GM23338 (cell line): Measurements from ENCODE around the gene C11orf71. TPM values are rescaled to one million over a fixed set of nuclear protein-coding genes. Genes with fewer than 3 reads are reported as not detected.

ENCODE experiments used
- ATAC-seq: fragments of 200-7000 bp; cut with Tn5 transposase; 3 replicates; pipeline ENCODE4 v1.9.1; 2020
- DNase-seq: peaks from one replicate; pipeline ENCODE4 v3.0.0-alpha.2; 2015; ENCODE audit warnings: low spot score
- H2AFZ ChIP-seq: fragments of 200-600 bp; sonication (generic); 2 replicates; pipeline ENCODE4 v1.8.0; 2016; ENCODE audit warnings: antibody characterized with exemption, mild to moderate bottlenecking, moderate library complexity
- H3F3A ChIP-seq: fragments of 200-600 bp; sonication (generic); replicated peaks from 2 replicates; pipeline ENCODE4 v1.8.0; 2017; ENCODE audit warnings: antibody characterized with exemption, mixed run types, low read depth
- H3K27ac ChIP-seq: fragments of 200-600 bp; sonication (generic); 2 replicates; pipeline ENCODE4 v1.6.1; 2016; ENCODE audit warnings: low read depth
- H3K27me3 ChIP-seq: fragments of 200-600 bp; sonication (generic); 2 replicates; pipeline ENCODE4 v1.8.0; 2016; ENCODE audit warnings: mild to moderate bottlenecking, mixed run types, moderate library complexity; ENCODE audit not compliant: insufficient read depth
- H3K36me3 ChIP-seq: fragments of 200-600 bp; sonication (generic); 2 replicates; pipeline ENCODE4 v1.8.0; 2016; ENCODE audit warnings: mild to moderate bottlenecking; ENCODE audit not compliant: insufficient read depth
- H3K4me1 ChIP-seq: fragments of 200-600 bp; sonication (generic); 2 replicates; pipeline ENCODE4 v1.8.0; 2016; ENCODE audit warnings: mild to moderate bottlenecking, moderate library complexity; ENCODE audit not compliant: insufficient read depth
- H3K4me2 ChIP-seq: fragments of 200-600 bp; sonication (generic); 2 replicates; pipeline ENCODE4 v1.7.1; 2017; ENCODE audit warnings: mixed run types
- H3K4me3 ChIP-seq: fragments of 200-600 bp; sonication (generic); 2 replicates; pipeline ENCODE4 v1.6.1; 2016; ENCODE audit warnings: mixed run types
- H3K79me2 ChIP-seq: fragments of 200-600 bp; sonication (generic); replicated peaks from 2 replicates; pipeline ENCODE4 v1.8.0; 2017; ENCODE audit warnings: mild to moderate bottlenecking; ENCODE audit not compliant: insufficient read depth
- H3K9me2 ChIP-seq: fragments of 200-600 bp; sonication (generic); 2 replicates; pipeline ENCODE4 v1.8.0; 2017; ENCODE audit not compliant: insufficient read depth
- H4K20me1 ChIP-seq: fragments of 200-600 bp; sonication (generic); replicated peaks from 2 replicates; pipeline ENCODE4 v1.8.0; 2017; ENCODE audit warnings: mild to moderate bottlenecking; ENCODE audit not compliant: insufficient read depth
- H3K27ac Mint-ChIP-seq: 2 replicates; pipeline ENCODE4 v1.8.0; 2020; ENCODE audit warnings: inconsistent platforms, mild to moderate bottlenecking, moderate library complexity, mixed read lengths
- H3K27me3 Mint-ChIP-seq: 3 replicates; pipeline ENCODE4 v1.8.0; 2022; ENCODE audit warnings: low read depth, mild to moderate bottlenecking, moderate library complexity, mixed read lengths, inconsistent platforms; ENCODE audit not compliant: insufficient read depth, poor library complexity
- H3K36me3 Mint-ChIP-seq: 3 replicates; pipeline ENCODE4 v1.8.0; 2021; ENCODE audit warnings: low read depth, mild to moderate bottlenecking, inconsistent platforms, moderate library complexity, mixed read lengths
- H3K4me1 Mint-ChIP-seq: 3 replicates; pipeline ENCODE4 v1.8.0; 2020; ENCODE audit warnings: mild to moderate bottlenecking, inconsistent platforms, mixed read lengths
- H3K4me3 Mint-ChIP-seq: 3 replicates; pipeline ENCODE4 v1.8.0; 2021; ENCODE audit warnings: moderate library complexity, mild to moderate bottlenecking, inconsistent platforms, mixed read lengths
- H3K9me3 Mint-ChIP-seq: 3 replicates; pipeline ENCODE4 v1.8.0; 2020; ENCODE audit warnings: moderate library complexity, mild to moderate bottlenecking, inconsistent platforms, mixed read lengths
- EZH2 ChIP-seq: fragments of 200-600 bp; sonication (generic); IDR thresholded peaks from one replicate; pipeline ENCODE4 v1.8.0; 2017; ENCODE audit warnings: antibody characterized with exemption, mild to moderate bottlenecking, low read depth; ENCODE audit not compliant: unreplicated experiment
- EZH2phosphoT487 ChIP-seq: fragments of 200-600 bp; sonication (generic); IDR thresholded peaks from one replicate; pipeline ENCODE4 v1.8.1; 2018; ENCODE audit warnings: antibody characterized with exemption; ENCODE audit not compliant: unreplicated experiment
- JUNB ChIP-seq: IDR thresholded peaks from one replicate; pipeline ENCODE4 v1.6.1; 2016; ENCODE audit warnings: antibody characterized with exemption; ENCODE audit not compliant: unreplicated experiment
- POLR2AphosphoS5 ChIP-seq: IDR thresholded peaks from 2 replicates; pipeline ENCODE4 v1.6.1; 2016; ENCODE audit warnings: antibody characterized with exemption, low read depth
- STAT1 ChIP-seq: IDR thresholded peaks from one replicate; pipeline ENCODE4 v1.6.1; 2016; ENCODE audit warnings: antibody characterized with exemption; ENCODE audit not compliant: unreplicated experiment
- ZNF114 ChIP-seq: fragments of 250-450 bp; sonication (Bioruptor Pico); IDR thresholded peaks from 2 replicates; pipeline ENCODE4 v1.5.0; 2020; ENCODE audit warnings: mild to moderate bottlenecking, moderate library complexity
- ZNF331 ChIP-seq: fragments of 250-450 bp; sonication (Bioruptor Pico); IDR thresholded peaks from 2 replicates; pipeline ENCODE4 v1.5.0; 2020; ENCODE audit warnings: low read depth, mild to moderate bottlenecking, moderate library complexity
- polyA plus RNA-seq: library from polyadenylated mRNA; unstranded; fragments of >200 nt; fragmentation: Nextera tagmentation; extraction: Ambion mirVana; gene quantifications from 2 replicates; pipeline ENCODE4 v1.2.1, GENCODE V29; 2016
- total RNA-seq: library from RNA; depleted of rRNA; stranded (reverse); fragments of >200 nt; shearing (Covaris generic); gene quantifications from 2 replicates; pipeline ENCODE4 v1.2.3, GENCODE V29; 2014
- TF ChIP-seq, protein P1 (sequence below), 2 experiments: fragments of 200-600 bp in 1 of 2; sonication (generic) in 1 of 2; conservative IDR thresholded peaks; 2 replicates each; pipeline versions ENCODE4 v1.5.1 to v1.6.1; 2016 to 2017; ENCODE audit warnings: antibody characterized with exemption in 2 of 2, low read depth in 2 of 2, mild to moderate bottlenecking in 2 of 2, moderate library complexity in 1 of 2
- TF ChIP-seq, protein P2 (sequence below): fragments of 250-450 bp; sonication (Bioruptor Pico); IDR thresholded peaks from 2 replicates; pipeline ENCODE4 v1.5.0; 2020; ENCODE audit warnings: mild to moderate bottlenecking, moderate library complexity

Gene C11orf71
- total and polyA plus RNA-seq, 2 experiments from 2014 or later = 5.8 to 8.7 TPM

- Histone ChIP-seq H3K4me1 (peaks cover 28% of the 10 kb centered on the region), H3F3A (no peaks in the 10 kb centered on the region), H3K27ac (peak overlapping the region; percentile 91), H3K27me3 (no peaks in the 10 kb centered on the region), H2AFZ (0 out of 2 replicates have a peak overlapping the region, but pooled peaks have one; percentile 5), H4K20me1 (no peaks in the 10 kb centered on the region), H3K79me2 (peaks cover 50% of the 10 kb centered on the region), H3K36me3 (peaks cover 3% of the 10 kb centered on the region), H3K4me3 (peak overlapping the region; percentile 72), H3K4me2 (peak overlapping the region; percentile 81), H3K9me2 (no peaks in the 10 kb centered on the region)
- Mint-ChIP-seq H3K36me3 (peaks cover 22% of the 10 kb centered on the region), H3K27me3 (peaks cover 17% of the 10 kb centered on the region), H3K4me3 (peak overlapping the region; percentile 95), H3K9me3 (no peaks in the 10 kb centered on the region), H3K4me1 (peaks cover 40% of the 10 kb centered on the region), H3K27ac (peak overlapping the region; percentile 100)
- no peak for TF ChIP-seq JUNB
- DNase-seq = peak; percentile 92
- ATAC-seq = peak; percentile 85
These were observed 658 bp downstream of the C11orf71 start for GRCh38 chr11:114399490-114400215.

DNA sequence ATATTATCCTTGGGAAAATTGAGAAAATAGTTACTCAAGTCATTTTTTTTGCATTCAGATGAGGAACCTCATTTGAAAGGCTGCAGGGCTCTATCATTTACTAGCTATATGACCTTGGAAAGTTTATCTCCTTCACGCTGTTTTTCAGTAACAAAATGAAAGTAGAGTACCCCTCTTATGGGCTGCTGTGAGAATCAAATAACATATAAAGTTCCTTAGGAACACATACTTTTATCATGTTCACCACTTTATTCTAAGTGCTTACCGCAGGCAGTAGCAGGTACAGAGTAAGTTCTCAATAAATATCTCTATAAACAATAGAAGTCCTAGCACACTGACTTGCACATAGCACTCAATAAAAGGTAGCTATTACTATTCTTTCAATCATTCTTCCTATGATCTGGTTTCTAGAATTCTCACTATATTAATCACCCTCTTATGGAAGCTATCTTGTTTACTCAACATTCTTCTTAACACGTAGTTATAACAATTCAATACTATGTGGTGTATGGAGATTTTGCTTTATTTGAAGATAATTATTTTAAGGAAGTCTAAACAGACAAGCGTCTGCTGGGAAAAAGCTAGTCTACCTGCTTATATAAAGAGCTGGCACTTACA is 1.9 kb downstream of the C11orf71 start:
- H4K20me1 ChIP-seq = no peaks in the 10 kb centered on the region
- no peaks in the 10 kb centered on the region for H3K9me2 ChIP-seq
- ATAC-seq (no peak), DNase-seq (no peak)
- H3K4me3 ChIP-seq = peak overlapping the region; percentile 72; the same call in 1 of the 2 replicates
- peaks cover 17% of the 10 kb centered on the region for H3K27me3 Mint-ChIP-seq
- peak overlapping the region; percentile 95 for H3K4me3 Mint-ChIP-seq
- H3K27me3 ChIP-seq = no peaks in the 10 kb centered on the region
- H3K27ac ChIP-seq = no peak overlapping the region
- H3K36me3 ChIP-seq = peaks cover 3% of the 10 kb centered on the region
- peaks cover 36% of the 10 kb centered on the region for H3K4me1 Mint-ChIP-seq
- H3K4me1 ChIP-seq = peaks cover 28% of the 10 kb centered on the region
- 0 out of 2 replicates have a peak overlapping the region, but pooled peaks have one; percentile 100 for H3K27ac Mint-ChIP-seq
- peak overlapping the region; percentile 81 for H3K4me2 ChIP-seq
- H3K36me3 Mint-ChIP-seq = peaks cover 17% of the 10 kb centered on the region
- no peak overlapping the region for H2AFZ ChIP-seq
- H3F3A ChIP-seq = no peaks in the 10 kb centered on the region
- H3K79me2 ChIP-seq = peaks cover 38% of the 10 kb centered on the region
- H3K9me3 Mint-ChIP-seq = no peaks in the 10 kb centered on the region
- TF ChIP-seq, protein P1, sequence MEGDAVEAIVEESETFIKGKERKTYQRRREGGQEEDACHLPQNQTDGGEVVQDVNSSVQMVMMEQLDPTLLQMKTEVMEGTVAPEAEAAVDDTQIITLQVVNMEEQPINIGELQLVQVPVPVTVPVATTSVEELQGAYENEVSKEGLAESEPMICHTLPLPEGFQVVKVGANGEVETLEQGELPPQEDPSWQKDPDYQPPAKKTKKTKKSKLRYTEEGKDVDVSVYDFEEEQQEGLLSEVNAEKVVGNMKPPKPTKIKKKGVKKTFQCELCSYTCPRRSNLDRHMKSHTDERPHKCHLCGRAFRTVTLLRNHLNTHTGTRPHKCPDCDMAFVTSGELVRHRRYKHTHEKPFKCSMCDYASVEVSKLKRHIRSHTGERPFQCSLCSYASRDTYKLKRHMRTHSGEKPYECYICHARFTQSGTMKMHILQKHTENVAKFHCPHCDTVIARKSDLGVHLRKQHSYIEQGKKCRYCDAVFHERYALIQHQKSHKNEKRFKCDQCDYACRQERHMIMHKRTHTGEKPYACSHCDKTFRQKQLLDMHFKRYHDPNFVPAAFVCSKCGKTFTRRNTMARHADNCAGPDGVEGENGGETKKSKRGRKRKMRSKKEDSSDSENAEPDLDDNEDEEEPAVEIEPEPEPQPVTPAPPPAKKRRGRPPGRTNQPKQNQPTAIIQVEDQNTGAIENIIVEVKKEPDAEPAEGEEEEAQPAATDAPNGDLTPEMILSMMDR (conservative IDR thresholded peaks at IDR 0.05; ENCODE audit: low read depth in 2 of 2) = no peak
- no peak for TF ChIP-seq ZNF331 (CRISPR knock-in tag)
- no peak for TF ChIP-seq EZH2phosphoT487
- TF ChIP-seq STAT1 = no peak
- TF ChIP-seq, protein P2, sequence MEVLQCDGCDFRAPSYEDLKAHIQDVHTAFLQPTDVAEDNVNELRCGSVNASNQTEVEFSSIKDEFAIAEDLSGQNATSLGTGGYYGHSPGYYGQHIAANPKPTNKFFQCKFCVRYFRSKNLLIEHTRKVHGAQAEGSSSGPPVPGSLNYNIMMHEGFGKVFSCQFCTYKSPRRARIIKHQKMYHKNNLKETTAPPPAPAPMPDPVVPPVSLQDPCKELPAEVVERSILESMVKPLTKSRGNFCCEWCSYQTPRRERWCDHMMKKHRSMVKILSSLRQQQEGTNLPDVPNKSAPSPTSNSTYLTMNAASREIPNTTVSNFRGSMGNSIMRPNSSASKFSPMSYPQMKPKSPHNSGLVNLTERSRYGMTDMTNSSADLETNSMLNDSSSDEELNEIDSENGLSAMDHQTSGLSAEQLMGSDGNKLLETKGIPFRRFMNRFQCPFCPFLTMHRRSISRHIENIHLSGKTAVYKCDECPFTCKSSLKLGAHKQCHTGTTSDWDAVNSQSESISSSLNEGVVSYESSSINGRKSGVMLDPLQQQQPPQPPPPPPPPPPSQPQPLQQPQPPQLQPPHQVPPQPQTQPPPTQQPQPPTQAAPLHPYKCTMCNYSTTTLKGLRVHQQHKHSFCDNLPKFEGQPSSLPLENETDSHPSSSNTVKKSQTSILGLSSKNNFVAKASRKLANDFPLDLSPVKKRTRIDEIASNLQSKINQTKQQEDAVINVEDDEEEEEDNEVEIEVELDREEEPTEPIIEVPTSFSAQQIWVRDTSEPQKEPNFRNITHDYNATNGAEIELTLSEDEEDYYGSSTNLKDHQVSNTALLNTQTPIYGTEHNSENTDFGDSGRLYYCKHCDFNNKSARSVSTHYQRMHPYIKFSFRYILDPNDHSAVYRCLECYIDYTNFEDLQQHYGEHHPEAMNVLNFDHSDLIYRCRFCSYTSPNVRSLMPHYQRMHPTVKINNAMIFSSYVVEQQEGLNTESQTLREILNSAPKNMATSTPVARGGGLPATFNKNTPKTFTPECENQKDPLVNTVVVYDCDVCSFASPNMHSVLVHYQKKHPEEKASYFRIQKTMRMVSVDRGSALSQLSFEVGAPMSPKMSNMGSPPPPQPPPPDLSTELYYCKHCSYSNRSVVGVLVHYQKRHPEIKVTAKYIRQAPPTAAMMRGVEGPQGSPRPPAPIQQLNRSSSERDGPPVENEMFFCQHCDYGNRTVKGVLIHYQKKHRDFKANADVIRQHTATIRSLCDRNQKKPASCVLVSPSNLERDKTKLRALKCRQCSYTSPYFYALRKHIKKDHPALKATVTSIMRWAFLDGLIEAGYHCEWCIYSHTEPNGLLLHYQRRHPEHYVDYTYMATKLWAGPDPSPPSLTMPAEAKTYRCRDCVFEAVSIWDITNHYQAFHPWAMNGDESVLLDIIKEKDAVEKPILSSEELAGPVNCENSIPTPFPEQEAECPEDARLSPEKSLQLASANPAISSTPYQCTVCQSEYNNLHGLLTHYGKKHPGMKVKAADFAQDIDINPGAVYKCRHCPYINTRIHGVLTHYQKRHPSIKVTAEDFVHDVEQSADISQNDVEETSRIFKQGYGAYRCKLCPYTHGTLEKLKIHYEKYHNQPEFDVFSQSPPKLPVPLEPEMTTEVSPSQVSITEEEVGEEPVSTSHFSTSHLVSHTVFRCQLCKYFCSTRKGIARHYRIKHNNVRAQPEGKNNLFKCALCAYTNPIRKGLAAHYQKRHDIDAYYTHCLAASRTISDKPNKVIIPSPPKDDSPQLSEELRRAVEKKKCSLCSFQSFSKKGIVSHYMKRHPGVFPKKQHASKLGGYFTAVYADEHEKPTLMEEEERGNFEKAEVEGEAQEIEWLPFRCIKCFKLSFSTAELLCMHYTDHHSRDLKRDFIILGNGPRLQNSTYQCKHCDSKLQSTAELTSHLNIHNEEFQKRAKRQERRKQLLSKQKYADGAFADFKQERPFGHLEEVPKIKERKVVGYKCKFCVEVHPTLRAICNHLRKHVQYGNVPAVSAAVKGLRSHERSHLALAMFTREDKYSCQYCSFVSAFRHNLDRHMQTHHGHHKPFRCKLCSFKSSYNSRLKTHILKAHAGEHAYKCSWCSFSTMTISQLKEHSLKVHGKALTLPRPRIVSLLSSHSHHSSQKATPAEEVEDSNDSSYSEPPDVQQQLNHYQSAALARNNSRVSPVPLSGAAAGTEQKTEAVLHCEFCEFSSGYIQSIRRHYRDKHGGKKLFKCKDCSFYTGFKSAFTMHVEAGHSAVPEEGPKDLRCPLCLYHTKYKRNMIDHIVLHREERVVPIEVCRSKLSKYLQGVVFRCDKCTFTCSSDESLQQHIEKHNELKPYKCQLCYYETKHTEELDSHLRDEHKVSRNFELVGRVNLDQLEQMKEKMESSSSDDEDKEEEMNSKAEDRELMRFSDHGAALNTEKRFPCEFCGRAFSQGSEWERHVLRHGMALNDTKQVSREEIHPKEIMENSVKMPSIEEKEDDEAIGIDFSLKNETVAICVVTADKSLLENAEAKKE = no peak
- TF ChIP-seq POLR2AphosphoS5 = no peak
- TF ChIP-seq JUNB = no peak
- no peak for TF ChIP-seq EZH2
- TF ChIP-seq ZNF114 (CRISPR knock-in tag) = no peak
